ENCODE results near the gene PIERCE2.

GRCh38 chr15:55387027-55387426 is 21.3 kb upstream of the PIERCE2 start:
- TF ChIP-seq CTCF (conservative IDR thresholded peaks at IDR 0.05) (no peak), EZH2 (IDR thresholded peaks at IDR 0.05; ENCODE audit: low read depth) (no peak)

Data from PC-9 (cell line).